HCT116 (cell line): ENCODE results near the gene GET3. TPM values are rescaled to one million over a fixed set of nuclear protein-coding genes. Genes with fewer than 3 reads are reported as not detected.

ENCODE experiments used
- ATAC-seq: fragments of 200-7000 bp; cut with Tn5 transposase; 2 replicates; pipeline ENCODE4 v1.9.1; 2020; ENCODE audit warnings: mild to moderate bottlenecking, moderate library complexity
- BruUV-seq: library from RNA; stranded (reverse); fragments of 400-500 nt; replicated peaks from 2 replicates; lab custom pipeline; 2021; lab: Mats Ljungman, UMichigan
- CTCF ChIA-PET: fragments of 300-600 bp; sonication (Branson Sonifier 250); formaldehyde crosslinking; loops from one replicate; lab custom pipeline; 2021; ENCODE audit warnings: antibody characterized with exemption; lab: Charles Lee
- POLR2A ChIA-PET: fragments of 300-600, 350-600 bp; sonication (Branson Sonifier 250); formaldehyde crosslinking; loops from one replicate; lab custom pipeline; 2021; ENCODE audit warnings: antibody characterized with exemption; lab: Charles Lee
- RAD21 ChIA-PET, 2 experiments: fragments of 300-600 bp; sonication (Branson Sonifier 250); formaldehyde crosslinking; loops; one replicate each; lab custom pipeline; 2023; ENCODE audit warnings: low total read pairs in 2 of 2; ENCODE audit not compliant: uncharacterized antibody in 2 of 2, unreplicated experiment in 2 of 2, low non-redundant PET in 1 of 2; lab: Charles Lee
- DNase-seq: peaks from one replicate; pipeline ENCODE4 v3.0.0-alpha.2; 2010; ENCODE audit warnings: low read depth, low spot score
- H2AFZ ChIP-seq: fragments of 200-600 bp; shearing (Covaris generic), sonication (generic); 2 replicates; pipeline ENCODE4 v1.6.1; 2017; ENCODE audit warnings: low read depth, mixed run types, mixed read lengths, antibody characterized with exemption, low read length; ENCODE audit not compliant: poor library complexity, severe bottlenecking
- H3K27ac ChIP-seq: 2 replicates; pipeline ENCODE4 v1.5.1; 2012; ENCODE audit warnings: low read depth, low read length
- H3K27me3 ChIP-seq: fragments of 200-600 bp; sonication (generic); 2 replicates; pipeline ENCODE4 v1.6.1; 2016; ENCODE audit warnings: mixed run types, low read length, mixed read lengths; ENCODE audit not compliant: insufficient read depth
- H3K36me3 ChIP-seq, 2 experiments: fragments of 200-500 bp in 1 of 2; fragments of 200-600 bp in 1 of 2; sonication (Bioruptor generic) in 1 of 2; sonication (generic) in 1 of 2; 2 replicates each; pipeline versions ENCODE4 v1.5.1 to v1.6.1; 2014 to 2016; ENCODE audit warnings: low read length in 2 of 2, inconsistent platforms in 1 of 2, mixed read lengths in 1 of 2, mixed run types in 1 of 2; ENCODE audit not compliant: insufficient read depth in 2 of 2, control insufficient read depth in 1 of 2
- H3K4me1 ChIP-seq, 2 experiments: fragments of 200-600 bp in 1 of 2; sonication (generic) in 1 of 2; 2 replicates each; pipeline versions ENCODE4 v1.5.1 to v1.6.1; 2012 to 2017; ENCODE audit warnings: low read length in 2 of 2, inconsistent platforms in 1 of 2, mild to moderate bottlenecking in 1 of 2, mixed read lengths in 1 of 2, mixed run types in 1 of 2, moderate library complexity in 1 of 2; ENCODE audit not compliant: insufficient read depth in 2 of 2, control insufficient read depth in 1 of 2
- H3K4me2 ChIP-seq: fragments of 200-600 bp; sonication (generic); 2 replicates; pipeline ENCODE4 v1.6.1; 2017; ENCODE audit warnings: mixed run types, low read length, mixed read lengths
- H3K4me3 ChIP-seq, 2 experiments: fragments of 200-600 bp in 1 of 2; sonication (generic) in 1 of 2; replicated peaks in 1 of 2; 2 replicates each; pipeline ENCODE4 v1.5.1; 2011 to 2016; ENCODE audit warnings: low read length in 2 of 2, control low read depth in 1 of 2, low read depth in 1 of 2, mild to moderate bottlenecking in 1 of 2, mixed read lengths in 1 of 2, mixed run types in 1 of 2
- H3K79me2 ChIP-seq: fragments of 200-600 bp; sonication (generic); 2 replicates; pipeline ENCODE4 v1.6.1; 2017; ENCODE audit warnings: mild to moderate bottlenecking, mixed run types, low read length, moderate library complexity, mixed read lengths; ENCODE audit not compliant: insufficient read depth
- H3K9ac ChIP-seq: fragments of 200-600 bp; sonication (generic); 2 replicates; pipeline ENCODE4 v1.6.1; 2016; ENCODE audit warnings: low read length, mixed read lengths
- H3K9me2 ChIP-seq: fragments of 200-600 bp; sonication (generic), shearing (Covaris generic); 2 replicates; pipeline ENCODE4 v1.6.1; 2017; ENCODE audit warnings: mixed run types, mild to moderate bottlenecking, moderate library complexity; ENCODE audit not compliant: insufficient read depth
- H3K9me3 ChIP-seq, 2 experiments: fragments of 200-500 bp in 1 of 2; fragments of 200-600 bp in 1 of 2; sonication (Bioruptor generic) in 1 of 2; sonication (generic) in 1 of 2; 2 replicates each; pipeline ENCODE4 v1.6.1; 2014 to 2017; ENCODE audit warnings: low read length in 2 of 2, mixed read lengths in 2 of 2, inconsistent platforms in 1 of 2, low read depth in 1 of 2, mild to moderate bottlenecking in 1 of 2, mixed run types in 1 of 2, moderate library complexity in 1 of 2; ENCODE audit not compliant: control insufficient read depth in 1 of 2, insufficient read depth in 1 of 2
- H4K20me1 ChIP-seq: fragments of 200-600 bp; sonication (generic), shearing (Covaris generic); 2 replicates; pipeline ENCODE4 v1.6.1; 2017; ENCODE audit warnings: mixed run types, mild to moderate bottlenecking, moderate library complexity; ENCODE audit not compliant: insufficient read depth
- ELF1 ChIP-seq: IDR thresholded peaks from 2 replicates; pipeline ENCODE4 v1.6.1; 2012; ENCODE audit warnings: low read depth, borderline replicate concordance
- POLR2A ChIP-seq: IDR thresholded peaks from 2 replicates; pipeline ENCODE4 v1.7.0; 2011; ENCODE audit warnings: borderline replicate concordance; ENCODE audit not compliant: insufficient read depth, insufficient read length; ENCODE audit errors: extremely low read depth
- RAD21 ChIP-seq: IDR thresholded peaks from 2 replicates; pipeline ENCODE4 v1.6.1; 2012; ENCODE audit warnings: low read depth, mild to moderate bottlenecking
- ZFX ChIP-seq: fragments of 450-650 bp; IDR thresholded peaks from 2 replicates; pipeline ENCODE4 v1.6.1; 2017
- ZNF274 ChIP-seq: fragments of 200-500 bp; sonication (Bioruptor generic); IDR thresholded peaks from 2 replicates; pipeline ENCODE4 v1.6.1; 2014; ENCODE audit warnings: mild to moderate bottlenecking, low read depth, low read length, inconsistent platforms
- intact Hi-C: fragments of 100-400 bp; cut with micrococcal nuclease; formaldehyde crosslinking; loops from 2 replicates; pipeline ENCODE4 v1.10.0; 2022
- total RNA-seq: library from RNA; stranded (reverse); gene quantifications from one replicate; pipeline ENCODE4 v1.2.1, GENCODE V29; 2021; ENCODE audit not compliant: unreplicated experiment
- TF ChIP-seq, protein P1 (sequence below): IDR thresholded peaks from 2 replicates; pipeline ENCODE4 v1.6.1; 2012
- TF ChIP-seq, protein P2 (sequence below), 3 experiments: fragments of 200-600 bp in 1 of 3; sonication (generic) in 1 of 3; IDR thresholded peaks in 2 of 3; conservative IDR thresholded peaks in 1 of 3; 2 replicates each; pipeline ENCODE4 v1.5.1; 2012 to 2017; ENCODE audit warnings: low read depth in 2 of 3, low read length in 2 of 3, antibody characterized with exemption in 1 of 3, borderline replicate concordance in 1 of 3, control low read depth in 1 of 3, mild to moderate bottlenecking in 1 of 3, mixed read lengths in 1 of 3, mixed run types in 1 of 3, moderate library complexity in 1 of 3; ENCODE audit not compliant: insufficient read depth in 1 of 3
- TF ChIP-seq, protein P3 (sequence below): IDR thresholded peaks from 2 replicates; pipeline ENCODE4 v1.6.1; 2012; ENCODE audit warnings: low read depth

The GET3 gene
- total RNA-seq, 1 experiment from 2014 or later, result 77.6 TPM

DNA sequence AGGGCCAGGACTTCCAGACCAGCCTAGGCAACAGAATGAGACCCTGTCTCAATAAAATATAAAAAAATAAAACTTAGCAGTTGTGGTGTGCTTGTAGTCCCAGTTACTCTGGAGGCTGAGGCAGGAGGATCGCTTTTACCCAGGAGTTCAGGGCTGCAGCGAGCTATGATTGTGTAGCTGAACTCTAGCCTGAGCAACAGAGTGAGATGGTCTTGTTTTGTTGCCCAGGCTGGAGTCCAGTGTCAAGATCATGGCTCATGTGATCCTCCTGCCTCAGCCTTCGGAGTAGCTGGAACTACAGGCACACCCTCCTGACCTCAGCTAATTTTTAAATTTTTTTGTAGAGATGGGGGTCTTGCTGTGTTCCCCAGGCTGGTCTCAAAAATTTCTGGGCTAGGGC, 49.7 kb downstream of the GET3 start:
- DNase-seq (no peak), ATAC-seq (no peak)
- intact Hi-C loops, result no loop called here
- no peak for TF ChIP-seq ELF1
- TF ChIP-seq, protein P1, sequence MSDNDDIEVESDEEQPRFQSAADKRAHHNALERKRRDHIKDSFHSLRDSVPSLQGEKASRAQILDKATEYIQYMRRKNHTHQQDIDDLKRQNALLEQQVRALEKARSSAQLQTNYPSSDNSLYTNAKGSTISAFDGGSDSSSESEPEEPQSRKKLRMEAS, result no peak
- no peak for TF ChIP-seq ZNF274
- TF ChIP-seq POLR2A, result no peak
- TF ChIP-seq, protein P2, sequence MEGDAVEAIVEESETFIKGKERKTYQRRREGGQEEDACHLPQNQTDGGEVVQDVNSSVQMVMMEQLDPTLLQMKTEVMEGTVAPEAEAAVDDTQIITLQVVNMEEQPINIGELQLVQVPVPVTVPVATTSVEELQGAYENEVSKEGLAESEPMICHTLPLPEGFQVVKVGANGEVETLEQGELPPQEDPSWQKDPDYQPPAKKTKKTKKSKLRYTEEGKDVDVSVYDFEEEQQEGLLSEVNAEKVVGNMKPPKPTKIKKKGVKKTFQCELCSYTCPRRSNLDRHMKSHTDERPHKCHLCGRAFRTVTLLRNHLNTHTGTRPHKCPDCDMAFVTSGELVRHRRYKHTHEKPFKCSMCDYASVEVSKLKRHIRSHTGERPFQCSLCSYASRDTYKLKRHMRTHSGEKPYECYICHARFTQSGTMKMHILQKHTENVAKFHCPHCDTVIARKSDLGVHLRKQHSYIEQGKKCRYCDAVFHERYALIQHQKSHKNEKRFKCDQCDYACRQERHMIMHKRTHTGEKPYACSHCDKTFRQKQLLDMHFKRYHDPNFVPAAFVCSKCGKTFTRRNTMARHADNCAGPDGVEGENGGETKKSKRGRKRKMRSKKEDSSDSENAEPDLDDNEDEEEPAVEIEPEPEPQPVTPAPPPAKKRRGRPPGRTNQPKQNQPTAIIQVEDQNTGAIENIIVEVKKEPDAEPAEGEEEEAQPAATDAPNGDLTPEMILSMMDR (IDR thresholded peaks at IDR 0.05 in 2 of 3, conservative IDR thresholded peaks at IDR 0.05 in 1 of 3; ENCODE audit: borderline replicate concordance in 1 of 3, insufficient read depth in 1 of 3, low read depth in 2 of 3, low read length in 2 of 3), result no peak
- no peak for TF ChIP-seq RAD21
- TF ChIP-seq, protein P3, sequence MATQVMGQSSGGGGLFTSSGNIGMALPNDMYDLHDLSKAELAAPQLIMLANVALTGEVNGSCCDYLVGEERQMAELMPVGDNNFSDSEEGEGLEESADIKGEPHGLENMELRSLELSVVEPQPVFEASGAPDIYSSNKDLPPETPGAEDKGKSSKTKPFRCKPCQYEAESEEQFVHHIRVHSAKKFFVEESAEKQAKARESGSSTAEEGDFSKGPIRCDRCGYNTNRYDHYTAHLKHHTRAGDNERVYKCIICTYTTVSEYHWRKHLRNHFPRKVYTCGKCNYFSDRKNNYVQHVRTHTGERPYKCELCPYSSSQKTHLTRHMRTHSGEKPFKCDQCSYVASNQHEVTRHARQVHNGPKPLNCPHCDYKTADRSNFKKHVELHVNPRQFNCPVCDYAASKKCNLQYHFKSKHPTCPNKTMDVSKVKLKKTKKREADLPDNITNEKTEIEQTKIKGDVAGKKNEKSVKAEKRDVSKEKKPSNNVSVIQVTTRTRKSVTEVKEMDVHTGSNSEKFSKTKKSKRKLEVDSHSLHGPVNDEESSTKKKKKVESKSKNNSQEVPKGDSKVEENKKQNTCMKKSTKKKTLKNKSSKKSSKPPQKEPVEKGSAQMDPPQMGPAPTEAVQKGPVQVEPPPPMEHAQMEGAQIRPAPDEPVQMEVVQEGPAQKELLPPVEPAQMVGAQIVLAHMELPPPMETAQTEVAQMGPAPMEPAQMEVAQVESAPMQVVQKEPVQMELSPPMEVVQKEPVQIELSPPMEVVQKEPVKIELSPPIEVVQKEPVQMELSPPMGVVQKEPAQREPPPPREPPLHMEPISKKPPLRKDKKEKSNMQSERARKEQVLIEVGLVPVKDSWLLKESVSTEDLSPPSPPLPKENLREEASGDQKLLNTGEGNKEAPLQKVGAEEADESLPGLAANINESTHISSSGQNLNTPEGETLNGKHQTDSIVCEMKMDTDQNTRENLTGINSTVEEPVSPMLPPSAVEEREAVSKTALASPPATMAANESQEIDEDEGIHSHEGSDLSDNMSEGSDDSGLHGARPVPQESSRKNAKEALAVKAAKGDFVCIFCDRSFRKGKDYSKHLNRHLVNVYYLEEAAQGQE, result no peak
- no peak for TF ChIP-seq ZFX
- no peaks in the 10 kb centered on the region for H3K9me3 ChIP-seq
- ChIA-PET RAD21 (no interaction called here), CTCF (interaction anchor here (1.4 to 7.4 kb wide), 2 partner anchors 9 to 11 kb away, joined by 3 to 88 read pairs; partner anchors contain the start of gene HOOK2), POLR2A (interaction anchor here (0.6 to 1.2 kb wide), 3 partner anchors 9 to 1542 kb away, joined by 3 read pairs; no protein-coding TSS in a partner anchor)
- no TSS peak for BruUV-seq
- no peak overlapping the region for H2AFZ ChIP-seq
- H3K4me2 ChIP-seq, result peak overlapping the region; percentile 61
- H3K36me3 ChIP-seq, result no peaks in the 10 kb centered on the region
- no peaks in the 10 kb centered on the region for H3K27me3 ChIP-seq
- peak overlapping the region; percentile 54 for H3K9ac ChIP-seq
- H4K20me1 ChIP-seq, result no peaks in the 10 kb centered on the region
- H3K79me2 ChIP-seq, result peaks cover 6% of the 10 kb centered on the region
- H3K4me1 ChIP-seq, result peaks cover 76 to 95% of the 10 kb centered on the region in 2 experiments
- H3K27ac ChIP-seq, result peak overlapping the region; percentile 89
- H3K4me3 ChIP-seq, result no peak overlapping the region
- H3K9me2 ChIP-seq, result no peaks in the 10 kb centered on the region
